Stimulated activated CD4-positive, alpha-beta T cell treated with anti-CD3 and anti-CD28 coated beads, TNF-alpha, amount 100 ng/mL, for 48 hours (primary cell): Measurements from ENCODE around the gene SLPI.

Experiments
- DNase-seq, 3 donors: peaks; one replicate each; pipeline ENCODE4 v3.0.0-alpha.2; 2020; ENCODE audit warnings: low read depth in 3 of 3

SLPI gene

DNA sequence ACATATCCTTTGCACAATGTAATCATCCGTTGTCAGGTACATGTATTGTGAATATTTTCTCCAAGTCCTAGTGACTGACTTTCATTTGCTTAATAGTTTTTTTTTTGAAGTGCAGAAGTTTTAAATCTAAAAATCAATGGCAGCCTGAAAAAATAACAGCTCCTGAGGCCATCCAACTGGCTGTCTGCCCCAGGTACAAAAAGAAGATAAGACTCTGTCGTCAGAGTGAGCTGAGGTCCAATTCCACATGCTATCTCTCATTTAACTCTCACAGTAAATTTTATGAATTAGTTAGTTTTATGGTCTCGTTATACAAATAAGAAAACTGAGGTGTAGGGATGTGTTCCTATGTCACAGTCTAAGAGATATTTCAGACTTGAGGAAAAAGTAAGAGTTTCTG is 21.0 kb upstream of the SLPI start:
- no peak for DNase-seq

- no peak for DNase-seq
Observed at GRCh38 chr20:45269754-45270270, 15.4 kb upstream of the SLPI start.

GRCh38 chr20:45269056-45269455 is 14.7 kb upstream of the SLPI start:
- DNase-seq = no peak

DNA sequence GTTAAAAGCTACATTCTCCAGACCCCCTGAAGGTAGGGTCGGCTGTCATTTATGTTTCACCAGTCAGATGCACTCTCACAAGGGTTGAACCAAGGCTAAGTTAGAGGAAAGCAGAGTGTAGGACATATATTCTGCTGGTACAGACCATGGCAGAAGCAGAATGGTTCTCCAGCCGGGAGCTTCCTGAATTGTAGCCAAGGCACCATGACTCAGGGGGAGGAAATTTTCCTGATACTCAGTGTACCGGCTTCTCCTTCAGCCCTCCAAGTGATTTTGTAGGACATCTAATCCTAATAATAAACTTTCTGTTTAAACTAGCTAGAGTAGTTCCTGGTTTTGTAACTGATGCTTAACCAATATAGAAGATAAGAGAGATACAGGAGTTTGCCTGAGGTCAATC is 14.2 kb upstream of the SLPI start:
- DNase-seq = no peak

GRCh38 chr20:45266977-45267376 is 12.6 kb upstream of the SLPI start:
- no peak for DNase-seq

GRCh38 chr20:45263556-45264266 is 9.3 kb upstream of the SLPI start:
- DNase-seq = no peak

DNA sequence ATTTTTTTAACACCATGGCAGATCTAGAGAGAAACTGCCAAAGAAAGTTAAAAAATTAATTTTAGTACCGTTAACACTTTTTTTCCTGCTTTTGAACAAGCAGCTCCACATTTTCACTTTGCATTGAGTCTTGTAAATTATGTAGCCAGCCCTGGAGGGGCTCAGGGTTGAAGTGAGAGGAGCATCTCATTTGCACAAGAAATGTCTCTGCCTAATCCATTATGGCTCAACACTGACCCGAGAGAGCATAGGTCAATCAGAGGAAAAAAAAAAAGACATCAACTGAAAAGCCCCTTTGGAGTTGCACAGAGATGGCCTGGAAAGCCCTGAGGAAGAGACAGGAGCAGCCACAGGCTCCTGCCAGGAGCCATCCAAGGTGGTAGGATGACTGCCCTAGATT is 4.3 kb upstream of the SLPI start:
- no peak for DNase-seq

DNA sequence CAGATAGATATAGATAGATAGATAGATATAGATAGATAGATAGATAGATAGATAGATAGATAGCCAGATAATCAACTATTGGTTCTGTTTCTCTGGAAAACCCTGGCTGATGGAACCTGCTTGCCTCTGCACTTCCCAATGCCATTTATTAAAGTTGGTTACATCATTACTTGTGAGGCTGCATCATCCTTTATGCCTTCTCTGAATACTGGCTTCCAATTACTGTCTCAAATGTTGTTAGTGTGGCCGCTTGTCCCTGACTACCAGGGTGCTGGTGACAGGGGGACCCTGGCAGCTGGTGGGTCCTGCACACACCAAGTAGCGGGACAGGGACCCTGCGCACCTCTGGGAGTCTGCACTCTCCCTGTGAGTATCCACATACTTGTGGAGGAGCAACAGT is 3.9 kb upstream of the SLPI start:
- DNase-seq = no peak

- no peak for DNase-seq
Observed at GRCh38 chr20:45257711-45258110, 3.3 kb upstream of the SLPI start.

DNA sequence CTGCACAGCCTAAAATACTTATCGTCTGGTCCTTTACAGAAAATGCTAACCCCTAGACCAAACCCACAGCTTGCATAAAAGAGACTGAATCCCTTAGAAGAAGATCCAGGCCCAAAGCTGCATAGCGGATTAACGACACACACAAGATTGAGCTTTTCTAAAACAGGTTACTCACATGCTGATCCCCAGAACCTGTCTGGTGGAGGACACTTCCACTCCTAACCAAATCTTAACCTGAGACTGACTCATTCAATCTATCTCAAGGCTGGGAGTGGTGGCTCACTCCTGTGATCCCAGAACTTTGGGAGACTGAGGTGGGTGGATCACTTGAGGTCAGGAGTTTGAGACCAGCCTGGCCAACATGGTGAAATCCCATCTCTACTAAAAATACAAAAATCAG is 2.8 kb upstream of the SLPI start:
- no peak for DNase-seq

DNA sequence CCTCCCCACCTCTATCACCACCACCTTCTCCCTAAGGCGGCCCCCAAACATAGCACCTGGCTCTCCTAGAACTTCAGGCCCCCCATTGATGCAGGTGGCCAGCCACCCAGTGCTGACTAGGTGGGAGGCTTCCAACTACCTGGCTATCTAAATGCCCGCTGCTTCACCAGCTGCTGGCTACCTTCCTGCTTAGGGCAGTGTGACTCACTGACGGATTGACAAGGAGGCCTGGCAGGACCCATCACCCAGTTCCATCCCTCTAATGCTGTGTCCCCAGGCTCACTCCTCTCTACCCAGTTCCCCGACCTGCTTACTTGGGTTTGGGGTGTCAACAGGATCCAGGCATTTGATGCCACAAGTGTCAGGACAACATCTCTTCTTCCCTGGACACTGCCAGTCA is 1.1 kb downstream of the SLPI start:
- no peak for DNase-seq

GRCh38 chr20:45251884-45252560 is 2.3 kb downstream of the SLPI start:
- DNase-seq = no peak

GRCh38 chr20:45248609-45249008 is 5.8 kb downstream of the SLPI start:
- DNase-seq = no peak

DNA sequence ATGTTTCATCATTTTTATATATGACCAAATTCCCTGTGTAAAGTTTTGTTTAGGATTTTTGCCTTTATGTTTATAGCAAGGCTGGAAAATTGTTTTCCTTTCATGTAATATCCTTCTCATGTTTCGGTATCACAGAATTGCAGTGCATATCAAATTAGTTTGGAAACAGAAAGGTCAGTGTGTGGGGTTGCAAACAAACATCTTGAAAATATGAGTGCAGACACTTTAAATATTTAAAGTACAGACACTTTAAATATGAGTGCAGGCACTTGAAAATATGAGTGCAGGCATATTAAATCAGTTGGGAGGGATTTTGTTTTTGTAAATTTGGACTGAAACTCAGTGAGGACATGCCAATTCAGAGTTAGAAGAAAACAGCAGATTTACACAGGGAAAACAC is 6.5 kb downstream of the SLPI start:
- DNase-seq = no peak

DNA sequence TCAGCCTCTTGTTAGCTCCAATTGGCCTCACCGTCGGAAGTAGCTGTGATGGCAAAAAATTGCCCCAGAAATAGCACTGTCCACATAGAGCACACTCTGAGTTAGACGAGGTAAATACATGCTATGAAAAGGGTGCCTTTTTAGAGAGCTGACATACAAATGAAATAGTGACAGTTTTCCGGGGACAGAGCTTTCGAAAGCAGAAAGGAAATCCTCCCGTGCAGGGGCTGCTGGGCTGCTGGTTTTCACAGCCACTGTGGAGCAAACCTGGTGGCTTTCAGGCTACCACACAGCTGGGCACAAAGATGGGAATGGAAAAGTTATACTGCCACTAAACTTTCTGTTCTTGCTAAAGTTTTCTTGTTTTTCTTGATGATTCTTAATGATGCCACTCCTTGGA is 8.3 kb downstream of the SLPI start:
- DNase-seq = no peak

- no peak for DNase-seq
Observed at GRCh38 chr20:45238139-45238538, 16.2 kb downstream of the SLPI start.

DNA sequence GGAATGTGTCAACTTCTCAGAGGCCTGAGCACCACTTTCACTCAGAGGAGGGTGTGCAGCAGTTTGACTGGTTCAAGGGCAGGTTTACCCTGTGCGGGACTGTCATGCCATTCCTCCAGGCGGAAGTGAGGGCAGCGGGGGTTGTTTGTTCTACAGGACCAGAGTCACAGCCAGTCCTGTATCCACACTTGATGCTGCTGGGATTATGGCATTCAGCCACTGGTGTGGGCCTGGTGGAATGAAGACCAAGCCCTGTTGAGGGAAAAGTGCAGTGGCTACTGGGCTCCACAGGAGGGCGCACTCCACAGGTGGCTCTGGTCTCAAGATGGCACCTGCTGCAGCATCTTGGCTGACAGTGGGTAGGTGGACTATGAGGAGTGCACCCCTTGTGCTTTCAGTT is 18.4 kb downstream of the SLPI start:
- no peak for DNase-seq

DNA sequence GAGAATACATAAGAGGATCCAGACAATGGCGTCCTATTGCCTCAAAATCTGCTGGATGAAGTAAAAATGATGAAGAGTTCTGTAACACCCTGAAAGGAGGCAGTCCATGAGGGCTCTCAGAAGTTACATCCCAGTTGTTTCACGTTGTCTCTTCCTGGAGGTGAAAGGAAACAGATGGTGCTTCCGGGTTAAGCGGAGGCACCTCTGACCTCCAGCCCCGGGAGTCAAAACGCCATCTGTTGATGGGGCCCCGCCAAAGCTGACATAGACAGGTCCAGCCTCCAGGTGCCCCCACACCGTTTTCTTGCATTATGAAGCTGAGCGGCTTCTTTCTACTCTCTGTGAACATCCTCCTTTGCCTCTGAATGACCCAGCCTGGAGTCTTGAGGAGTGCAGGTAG is 23.7 kb downstream of the SLPI start:
- no peak for DNase-seq

DNA sequence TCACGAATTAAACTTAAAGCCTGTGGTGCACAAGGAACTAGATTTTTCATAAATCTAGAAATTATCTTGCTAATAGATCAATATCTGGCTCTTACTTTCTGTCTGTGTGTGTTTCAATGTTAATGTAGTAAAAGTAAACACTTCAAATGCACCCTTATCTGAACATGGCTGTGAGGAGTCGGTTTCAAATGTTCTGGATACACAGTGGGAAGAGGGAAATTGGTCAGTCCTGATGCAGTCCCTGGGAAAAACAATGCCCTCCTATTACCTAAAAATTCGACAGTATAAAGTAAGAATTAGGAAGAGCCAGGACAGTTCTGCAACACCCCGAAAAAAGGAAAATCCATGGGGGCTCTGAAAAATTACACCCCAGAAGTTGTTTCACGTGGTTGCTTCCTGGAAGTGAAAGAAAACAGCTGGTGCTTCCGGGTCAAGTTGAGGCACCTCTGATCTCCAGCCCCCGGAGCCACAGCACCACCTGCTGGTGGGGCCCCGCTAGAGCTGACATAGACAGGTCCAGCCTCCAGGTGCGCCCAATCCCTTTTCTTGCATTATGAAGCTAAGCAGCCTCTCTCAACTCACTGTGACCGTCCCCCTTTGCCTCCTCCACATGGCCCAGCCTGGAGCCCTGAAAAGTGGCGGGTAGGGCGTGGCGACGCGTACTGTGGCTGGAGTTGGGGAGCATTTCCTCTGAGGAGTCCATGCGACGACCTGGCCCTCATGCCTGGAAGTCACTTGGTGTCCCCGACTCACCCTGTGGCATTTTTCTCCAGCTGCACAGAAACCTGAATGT is 24.9 kb downstream of the SLPI start:
- DNase-seq = peak; percentile 39 to 56 (median 47)

- no peak for DNase-seq
Observed at GRCh38 chr20:45226287-45226686, 28.1 kb downstream of the SLPI start.

DNA sequence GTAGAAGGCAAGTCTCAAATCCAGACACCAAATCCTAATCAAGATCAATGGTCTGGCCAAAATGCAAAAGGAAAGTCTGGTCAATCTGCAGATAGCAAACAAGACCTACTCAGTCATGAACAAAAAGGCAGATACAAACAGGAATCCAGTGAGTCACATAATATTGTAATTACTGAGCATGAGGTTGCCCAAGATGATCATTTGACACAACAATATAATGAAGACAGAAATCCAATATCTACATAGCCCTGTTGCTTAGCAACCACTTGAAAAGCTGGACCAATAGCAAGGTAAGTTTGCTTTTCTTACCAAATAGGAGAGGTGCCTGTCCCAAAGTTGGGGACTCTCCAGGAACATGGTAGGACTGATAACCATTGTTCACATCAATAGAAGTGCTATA is 31.2 kb downstream of the SLPI start:
- no peak for DNase-seq

DNA sequence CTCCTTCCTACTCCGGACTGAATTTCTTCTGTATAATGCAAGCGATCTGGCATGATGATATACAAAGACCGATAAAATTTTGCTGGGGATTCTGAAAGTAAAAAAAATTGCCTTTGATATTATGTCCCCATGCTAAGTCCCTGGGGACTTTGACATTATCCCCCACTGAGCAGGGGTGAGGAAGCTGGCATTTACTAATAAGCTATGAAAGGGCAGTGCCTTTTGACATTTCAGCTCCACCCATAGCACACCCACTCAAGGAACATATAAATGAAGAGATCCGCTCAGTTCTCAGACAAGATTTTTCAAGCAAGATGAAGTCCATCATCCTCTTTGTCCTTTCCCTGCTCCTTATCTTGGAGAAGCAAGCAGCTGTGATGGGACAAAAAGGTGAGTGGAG is 33.3 kb downstream of the SLPI start, which contains the start of gene SEMG2:
Gene SEMG2, plus strand, starts transcription at position 298 of the 400 bp plus-strand sequence. Its CDS starts 17 bp downstream, at position 315.
- DNase-seq = no peak

- no peak for DNase-seq
Observed at GRCh38 chr20:45218636-45219035, 35.7 kb downstream of the SLPI start.
